GM12878 (cell line): ENCODE data around the gene KRAS. TPM values are rescaled to one million over a fixed set of nuclear protein-coding genes. Genes with fewer than 3 reads are reported as not detected.
A peak's percentile ranks its signal among the peaks of the same experiment; 100 is the strongest.

Source experiments
- ATAC-seq: fragments of 200-7000 bp; cut with Tn5 transposase; 3 replicates; pipeline ENCODE4 v1.9.1; 2020; ENCODE audit warnings: mild to moderate bottlenecking, moderate library complexity
- BruUV-seq: library from RNA; stranded (reverse); fragments of 400-500 nt; replicated peaks from 2 replicates; lab custom pipeline; 2021; lab: Mats Ljungman, UMichigan
- CTCF ChIA-PET: fragments of 300-600 bp; sonication (Branson Sonifier 250); formaldehyde crosslinking; extraction: SDS; loops from one replicate; lab custom pipeline; 2021; ENCODE audit warnings: inconsistent platforms; lab: Yijun Ruan, JAX
- POLR2A ChIA-PET: fragments of 350-600 bp; formaldehyde crosslinking; extraction: SDS; loops from one replicate; lab custom pipeline; 2021; ENCODE audit warnings: inconsistent platforms; lab: Charles Lee
- RAD21 ChIA-PET: fragments of 300-600 bp; sonication (Branson Sonifier 250); formaldehyde crosslinking; loops from one replicate; lab custom pipeline; 2023; ENCODE audit warnings: antibody characterized with exemption; ENCODE audit not compliant: unreplicated experiment; lab: Charles Lee
- SMC1A ChIA-PET: fragments of 300-600 bp; sonication (Branson Sonifier 250); formaldehyde crosslinking; loops from one replicate; lab custom pipeline; 2023; ENCODE audit not compliant: unreplicated experiment, uncharacterized antibody; lab: Charles Lee
- DNase-seq: peaks from one replicate; pipeline ENCODE4 v3.0.0-alpha.2; 2011; ENCODE audit warnings: low read depth, low spot score
- FAIRE-seq: peaks from 3 replicates; lab custom pipeline; 2011; peaks lifted over from hg19 to GRCh38; lab: Jason Lieb, UNC
- H2AFZ ChIP-seq: 2 replicates; pipeline ENCODE4 v1.6.0; 2011; ENCODE audit warnings: low read depth, low read length, control low read depth; ENCODE audit not compliant: control insufficient read depth
- H3K27ac ChIP-seq: 2 replicates; pipeline ENCODE4 v1.5.1; 2011; ENCODE audit warnings: control low read depth; ENCODE audit not compliant: control insufficient read depth, insufficient read depth
- H3K27me3 ChIP-seq, 2 experiments: replicated peaks in 1 of 2; 2 replicates each; pipeline versions ENCODE4 v1.6.0 to v1.6.1; 2011; ENCODE audit warnings: low read length in 1 of 2; ENCODE audit not compliant: control insufficient read depth in 2 of 2, insufficient read depth in 2 of 2
- H3K36me3 ChIP-seq, 2 experiments: 2 replicates each; pipeline ENCODE4 v1.5.1; 2011; ENCODE audit warnings: low read length in 1 of 2; ENCODE audit not compliant: control insufficient read depth in 2 of 2, insufficient read depth in 2 of 2
- H3K4me1 ChIP-seq: 2 replicates; pipeline ENCODE4 v1.6.1; 2011; ENCODE audit warnings: mild to moderate bottlenecking, low read length, moderate library complexity, mixed read lengths; ENCODE audit not compliant: control insufficient read depth, insufficient read depth
- H3K4me2 ChIP-seq: 2 replicates; pipeline ENCODE4 v1.6.0; 2011; ENCODE audit warnings: control low read depth; ENCODE audit not compliant: control insufficient read depth, insufficient read depth
- H3K4me3 ChIP-seq: fragments of 200-600 bp; sonication (generic); 2 replicates; pipeline ENCODE4 v1.5.1; 2016
- H3K79me2 ChIP-seq: 2 replicates; pipeline ENCODE4 v1.6.0; 2011; ENCODE audit warnings: low read length; ENCODE audit not compliant: control insufficient read depth, insufficient read depth
- H3K9ac ChIP-seq: 2 replicates; pipeline ENCODE4 v1.8.0; 2011; ENCODE audit warnings: low read length, control low read depth, mixed read lengths; ENCODE audit not compliant: control insufficient read depth, insufficient read depth
- H3K9me3 ChIP-seq: replicated peaks from 3 replicates; pipeline ENCODE4 v1.5.1; 2011; ENCODE audit warnings: mild to moderate bottlenecking, low read length; ENCODE audit not compliant: control insufficient read depth, insufficient read depth
- H4K20me1 ChIP-seq: 2 replicates; pipeline ENCODE4 v1.6.0; 2011; ENCODE audit not compliant: control insufficient read depth, insufficient read depth
- ATF3 ChIP-seq: IDR thresholded peaks from 2 replicates; pipeline ENCODE4 v1.6.1; 2011; ENCODE audit warnings: low read depth, mild to moderate bottlenecking, low read length, moderate library complexity, borderline replicate concordance; ENCODE audit errors: extremely low read depth
- CHD2 ChIP-seq: IDR thresholded peaks from 2 replicates; pipeline ENCODE4 v1.6.1; 2011; ENCODE audit warnings: low read depth, low read length, improper control_type of control experiment, borderline replicate concordance
- HDAC6 ChIP-seq: fragments of 200-600 bp; sonication (generic); IDR thresholded peaks from one replicate; pipeline ENCODE4 v1.8.0; 2017; ENCODE audit warnings: antibody characterized with exemption; ENCODE audit not compliant: unreplicated experiment
- IKZF1 ChIP-seq: fragments of 450-650 bp; conservative IDR thresholded peaks from 2 replicates; pipeline ENCODE4 v1.6.1; 2017; ENCODE audit warnings: antibody characterized with exemption, mild to moderate bottlenecking
- MTA3 ChIP-seq: IDR thresholded peaks from 2 replicates; pipeline ENCODE4 v1.6.1; 2012; ENCODE audit warnings: low read length, inconsistent platforms, borderline replicate concordance
- NR2C1 ChIP-seq: fragments of 450-650 bp; IDR thresholded peaks from 2 replicates; pipeline ENCODE4 v1.6.1; 2017; ENCODE audit warnings: antibody characterized with exemption, mild to moderate bottlenecking, moderate library complexity
- NR2C2 ChIP-seq: IDR thresholded peaks from 2 replicates; pipeline ENCODE4 v1.6.1; 2011; ENCODE audit warnings: borderline replicate concordance, low read depth; ENCODE audit not compliant: control insufficient read depth, insufficient read length
- SMAD1 ChIP-seq: fragments of 450-650 bp; IDR thresholded peaks from 2 replicates; pipeline ENCODE4 v1.6.1; 2018; ENCODE audit warnings: mild to moderate bottlenecking, low read depth; ENCODE audit not compliant: partially characterized antibody
- TARDBP ChIP-seq: IDR thresholded peaks from 2 replicates; pipeline ENCODE4 v1.6.1; 2016; ENCODE audit warnings: borderline replicate concordance
- WGBS: methylation state at CpG from one replicate; pipeline ENCODE4 v1.1.6; 2016; ENCODE audit warnings: low lambda C conversion rate; ENCODE audit not compliant: insufficient replicate concordance, insufficient coverage; ENCODE audit errors: missing lambda C conversion rate; 5-methylcytosine and 5-hydroxymethylcytosine counted together
- in situ Hi-C: fragments of 300-500 bp; cut with MboI; formaldehyde crosslinking; loops from 9 replicates; pipeline ENCODE4 v1.14.3; 2018; ENCODE audit warnings: mixed read lengths
- intact Hi-C: fragments of 100-400 bp; cut with micrococcal nuclease; formaldehyde crosslinking; loops from one replicate; pipeline ENCODE4 v1.14.2; 2022; ENCODE audit not compliant: unreplicated experiment
- polyA plus RNA-seq, 11 experiments: library from polyadenylated mRNA; depleted of rRNA in 4 of 11; unstranded in 6 of 11; stranded (reverse) in 5 of 11; fragments of >200 nt; fragmentation: Nextera tagmentation in 4 of 11; fragmentation: Illumina TruSeq in 1 of 11; extraction: Ambion mirVana in 4 of 11; extraction: Trizol in 1 of 11; gene quantifications; 1 replicate in 1 of 11; 2 replicates in 10 of 11; pipeline versions ENCODE4 v1.2.1 to v1.2.3, GENCODE V29; 2011 to 2016; ENCODE audit warnings: inconsistent platforms in 2 of 11, missing spikeins in 2 of 11, low read depth in 1 of 11
- total RNA-seq, 4 experiments: library from RNA; depleted of rRNA in 3 of 4; stranded (reverse); fragments of >200 nt in 3 of 4; fragmentation: Illumina TruSeq in 1 of 4; extraction: Trizol in 1 of 4; gene quantifications; 2 replicates each; pipeline versions ENCODE4 v1.2.1 to v1.2.3, GENCODE V29; 2013 to 2021

Gene KRAS
- total and polyA plus RNA-seq, 10 of the 15 experiments (the other 5 are each of a cell fraction or from before 2014, with no cell fraction given): 3.1 to 23.8 (median 8.0) TPM

DNA sequence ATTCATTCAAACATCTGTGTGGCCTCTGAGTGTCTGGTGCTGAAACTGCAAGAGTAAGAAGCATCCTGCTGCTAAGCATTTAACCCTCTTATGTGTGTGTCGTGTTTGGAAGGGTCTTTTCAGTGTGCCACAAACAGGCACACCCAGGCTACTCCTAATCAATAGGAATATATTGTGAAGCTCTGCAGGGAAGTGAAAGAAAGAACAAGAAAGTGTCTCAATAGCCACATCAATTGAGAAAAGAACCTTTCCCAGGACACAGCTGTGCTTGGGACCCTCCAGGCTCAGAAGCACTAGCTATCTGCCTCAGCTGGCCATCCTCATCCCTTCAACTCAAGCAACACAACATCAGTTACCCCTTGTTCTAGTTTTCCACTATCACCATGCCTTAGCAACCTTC is 13.4 kb upstream of the KRAS start:
- no peak overlapping the region for H3K4me3 ChIP-seq
- H4K20me1 ChIP-seq: no peaks in the 10 kb centered on the region
- DNase-seq (no peak), ATAC-seq (peak; percentile 28; the same call in 2 of the 3 replicates), FAIRE-seq (no peak)
- SMC1A ChIA-PET: interaction anchor here (0.7 to 1.7 kb wide), 4 partner anchors 23 to 130 kb away, joined by 3 to 10 read pairs (median 3); no protein-coding TSS in a partner anchor
- POLR2A ChIA-PET: no interaction called here
- RAD21 ChIA-PET: interaction anchor here (0.6 kb wide), 1 partner anchor 13 kb away, joined by 3 read pairs; no protein-coding TSS in a partner anchor
- no peaks in the 10 kb centered on the region; the same call in 2 of the 3 replicates for H3K9me3 ChIP-seq
- H3K4me1 ChIP-seq: peaks cover 17% of the 10 kb centered on the region
- CTCF ChIA-PET: interaction anchor here (1.2 kb wide), 1 partner anchor 10 kb away, joined by 3 read pairs; no protein-coding TSS in a partner anchor
- in situ Hi-C loops: no loop called here
- H3K79me2 ChIP-seq: no peaks in the 10 kb centered on the region
- H3K27ac ChIP-seq: no peak overlapping the region
- H2AFZ ChIP-seq: no peak overlapping the region
- H3K36me3 ChIP-seq: no peaks in the 10 kb centered on the region
- WGBS: 24% methylated on average over 1 of the region's 1 CpG
- peak overlapping the region; percentile 11 for H3K4me2 ChIP-seq
- BruUV-seq: no TSS peak
- no peaks in the 10 kb centered on the region for H3K27me3 ChIP-seq
- TF ChIP-seq TARDBP (no peak), MTA3 (no peak), NR2C1 (no peak), HDAC6 (no peak), ATF3 (no peak), SMAD1 (no peak), CHD2 (no peak), NR2C2 (no peak), IKZF1 (no peak)
- intact Hi-C loops: no loop called here
- H3K9ac ChIP-seq: no peak overlapping the region
